HG03457 (cell line): ENCODE data around the gene C10orf88.

ENCODE experiments used
- ATAC-seq: cut with Tn5 transposase; IDR thresholded peaks from one replicate; pipeline ENCODE4 v1.9.1; 2021; ENCODE audit warnings: moderate number of reproducible peaks; ENCODE audit not compliant: unreplicated experiment

The C10orf88 gene

GRCh38 chr10:122953902-122954730, at the start of gene C10orf88:
C10orf88 (minus strand) TSS chr10:122954227; CDS start chr10:122954178, 49 bp downstream.
- peak; percentile 94 for ATAC-seq

GRCh38 chr10:123001370-123001769, 47.3 kb upstream of the C10orf88 start:
- ATAC-seq = no peak

GRCh38 chr10:123000155-123000554, 46.1 kb upstream of the C10orf88 start:
- no peak for ATAC-seq

- ATAC-seq = no peak
Observed at GRCh38 chr10:122999347-122999746, 45.3 kb upstream of the C10orf88 start.

GRCh38 chr10:122998934-122999333, 44.9 kb upstream of the C10orf88 start:
- no peak for ATAC-seq

- no peak for ATAC-seq
Observed at GRCh38 chr10:122998360-122998917, 44.4 kb upstream of the C10orf88 start.

- no peak for ATAC-seq
Observed at GRCh38 chr10:122997864-122998263, 43.8 kb upstream of the C10orf88 start.

- ATAC-seq = no peak
Observed at GRCh38 chr10:122995936-122996335, 41.9 kb upstream of the C10orf88 start.

- ATAC-seq = no peak
Observed at GRCh38 chr10:122993797-122994336, 39.8 kb upstream of the C10orf88 start.

GRCh38 chr10:122992031-122992585, 38.1 kb upstream of the C10orf88 start:
- no peak for ATAC-seq

GRCh38 chr10:122990278-122990677, 36.3 kb upstream of the C10orf88 start:
- no peak for ATAC-seq

- ATAC-seq = no peak
Observed at GRCh38 chr10:122988501-122988900, 34.5 kb upstream of the C10orf88 start.

- ATAC-seq = no peak
Observed at GRCh38 chr10:122986335-122986734, 32.3 kb upstream of the C10orf88 start.

GRCh38 chr10:122984708-122985107, 30.7 kb upstream of the C10orf88 start:
- no peak for ATAC-seq

GRCh38 chr10:122983898-122984297, 29.9 kb upstream of the C10orf88 start:
- no peak for ATAC-seq

- no peak for ATAC-seq
Observed at GRCh38 chr10:122981066-122981464, 27.0 kb upstream of the C10orf88 start.

GRCh38 chr10:122980209-122981065, 26.4 kb upstream of the C10orf88 start, which contains the start of gene PSTK:
PSTK (plus strand) TSS chr10:122980401; CDS start chr10:122980480, 79 bp downstream.
- ATAC-seq = peak; percentile 93

- ATAC-seq = no peak
Observed at GRCh38 chr10:122974543-122975064, 20.6 kb upstream of the C10orf88 start.

GRCh38 chr10:122974023-122974422, 20.0 kb upstream of the C10orf88 start:
- no peak for ATAC-seq

GRCh38 chr10:122968698-122969097, 14.7 kb upstream of the C10orf88 start:
- no peak for ATAC-seq

GRCh38 chr10:122966879-122967278, 12.9 kb upstream of the C10orf88 start:
- no peak for ATAC-seq
